ENCODE measurements around the gene NOTO.

NOTO gene

DNA sequence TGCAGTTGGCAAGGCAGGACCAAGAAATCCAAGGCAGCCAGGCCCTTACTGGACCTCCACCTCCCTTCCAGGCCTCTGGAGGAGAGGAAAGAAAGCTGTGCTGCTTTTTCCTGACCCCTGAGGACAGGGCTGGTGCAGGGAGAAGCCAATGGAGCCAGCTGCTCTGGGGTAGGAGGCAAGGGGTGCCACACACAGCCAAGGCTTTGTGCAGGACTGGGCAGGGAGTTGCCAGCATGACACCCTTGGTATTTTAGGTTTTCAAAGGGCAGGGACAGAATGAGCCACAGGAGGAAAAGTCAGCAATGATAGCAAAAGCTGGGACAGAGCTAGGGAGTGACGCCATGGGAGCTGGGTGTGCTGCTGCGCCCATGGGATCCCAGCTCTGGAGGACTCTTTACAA is 54.6 kb downstream of the NOTO start:
- in situ Hi-C loops (cut with MboI; ENCODE audit: low pct_unique_long_range_greater_than_20kb, low sequenced_read_pairs, unreplicated experiment), result no loop called here
- DNase-seq (ENCODE audit: low spot score), result no peak
- TF ChIP-seq, protein P1, sequence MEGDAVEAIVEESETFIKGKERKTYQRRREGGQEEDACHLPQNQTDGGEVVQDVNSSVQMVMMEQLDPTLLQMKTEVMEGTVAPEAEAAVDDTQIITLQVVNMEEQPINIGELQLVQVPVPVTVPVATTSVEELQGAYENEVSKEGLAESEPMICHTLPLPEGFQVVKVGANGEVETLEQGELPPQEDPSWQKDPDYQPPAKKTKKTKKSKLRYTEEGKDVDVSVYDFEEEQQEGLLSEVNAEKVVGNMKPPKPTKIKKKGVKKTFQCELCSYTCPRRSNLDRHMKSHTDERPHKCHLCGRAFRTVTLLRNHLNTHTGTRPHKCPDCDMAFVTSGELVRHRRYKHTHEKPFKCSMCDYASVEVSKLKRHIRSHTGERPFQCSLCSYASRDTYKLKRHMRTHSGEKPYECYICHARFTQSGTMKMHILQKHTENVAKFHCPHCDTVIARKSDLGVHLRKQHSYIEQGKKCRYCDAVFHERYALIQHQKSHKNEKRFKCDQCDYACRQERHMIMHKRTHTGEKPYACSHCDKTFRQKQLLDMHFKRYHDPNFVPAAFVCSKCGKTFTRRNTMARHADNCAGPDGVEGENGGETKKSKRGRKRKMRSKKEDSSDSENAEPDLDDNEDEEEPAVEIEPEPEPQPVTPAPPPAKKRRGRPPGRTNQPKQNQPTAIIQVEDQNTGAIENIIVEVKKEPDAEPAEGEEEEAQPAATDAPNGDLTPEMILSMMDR (IDR thresholded peaks at IDR 0.05; ENCODE audit: extremely low read depth, insufficient read depth, missing control alignments), result no peak

DNA sequence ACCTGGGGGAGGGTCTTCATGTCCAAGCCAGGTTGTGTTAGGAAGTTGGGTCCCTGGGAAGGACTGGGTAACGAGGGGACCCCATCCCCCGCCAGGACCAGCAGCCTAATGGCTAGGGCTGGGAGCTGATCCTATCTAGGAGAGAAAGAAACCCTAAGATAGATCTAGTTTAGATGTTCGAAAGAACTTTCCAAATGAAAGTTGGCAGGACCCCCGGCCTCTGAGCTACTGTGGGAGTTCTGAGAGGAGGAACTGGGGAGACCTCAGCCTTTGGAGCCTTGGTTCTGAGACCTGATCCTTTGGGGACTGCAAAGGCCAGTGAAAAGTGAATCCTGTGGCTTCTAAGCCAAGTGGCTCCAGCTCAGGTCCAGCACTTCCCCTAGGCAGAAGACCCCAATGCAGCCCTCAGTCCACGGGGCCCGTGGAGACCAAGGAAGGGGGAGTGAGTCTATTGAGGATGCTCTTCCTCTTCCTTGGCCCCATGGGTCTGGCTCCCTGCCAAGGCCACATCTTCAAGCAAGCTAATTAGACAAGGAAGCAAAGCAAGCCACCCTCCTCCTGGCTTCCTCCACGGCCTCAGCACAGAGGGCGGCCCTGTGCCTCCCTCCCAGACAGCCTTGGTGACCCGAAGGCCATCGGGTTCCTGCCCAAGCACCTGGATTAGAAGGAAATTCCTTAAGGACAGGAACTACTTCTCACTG is 55.2 kb downstream of the NOTO start:
- DNase-seq (ENCODE audit: low spot score), result no peak
- in situ Hi-C loops (cut with MboI; ENCODE audit: low pct_unique_long_range_greater_than_20kb, low sequenced_read_pairs, unreplicated experiment), result no loop called here
- TF ChIP-seq, protein P1 (IDR thresholded peaks at IDR 0.05; ENCODE audit: extremely low read depth, insufficient read depth, missing control alignments), result no peak

DNA sequence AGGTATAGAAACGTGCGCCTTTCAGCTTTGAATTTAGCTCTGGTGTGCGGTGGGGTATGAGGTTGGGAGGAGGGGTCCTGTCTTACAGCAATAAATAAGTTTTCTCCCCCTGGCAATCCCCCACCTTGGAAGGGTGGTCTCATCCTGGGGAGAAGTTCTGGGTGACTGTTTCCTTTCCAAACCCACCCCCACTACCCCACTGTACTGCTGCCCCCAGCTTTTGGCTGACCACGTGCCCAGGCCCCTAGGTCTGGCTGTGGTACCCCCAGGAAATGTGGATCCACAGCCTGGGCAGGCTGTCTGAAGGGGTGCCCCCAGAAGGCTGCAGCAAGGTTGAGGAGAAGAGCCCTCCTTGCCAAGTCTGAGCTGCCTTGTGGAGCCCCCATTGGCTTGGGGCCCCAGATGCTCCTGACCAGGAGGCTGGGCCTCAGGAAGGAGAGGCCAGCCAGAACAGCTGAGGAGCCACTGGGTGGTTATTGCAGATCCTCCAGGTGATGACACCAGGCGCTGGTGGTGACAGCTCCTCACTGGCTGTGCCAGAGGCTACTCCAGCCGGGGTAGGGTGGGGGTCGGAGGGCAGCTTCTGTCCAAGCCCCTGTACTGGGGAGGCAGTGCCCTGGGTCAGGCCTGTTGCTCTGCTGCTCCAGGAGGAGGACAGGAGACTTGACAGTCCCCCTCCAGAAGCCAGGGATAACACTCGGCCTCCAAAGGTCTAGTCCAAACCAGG is 56.0 kb downstream of the NOTO start:
- in situ Hi-C loops (cut with MboI; ENCODE audit: low pct_unique_long_range_greater_than_20kb, low sequenced_read_pairs, unreplicated experiment), result no loop called here
- TF ChIP-seq, protein P1 (IDR thresholded peaks at IDR 0.05; ENCODE audit: extremely low read depth, insufficient read depth, missing control alignments), result no peak
- DNase-seq (ENCODE audit: low spot score), result no peak

DNA sequence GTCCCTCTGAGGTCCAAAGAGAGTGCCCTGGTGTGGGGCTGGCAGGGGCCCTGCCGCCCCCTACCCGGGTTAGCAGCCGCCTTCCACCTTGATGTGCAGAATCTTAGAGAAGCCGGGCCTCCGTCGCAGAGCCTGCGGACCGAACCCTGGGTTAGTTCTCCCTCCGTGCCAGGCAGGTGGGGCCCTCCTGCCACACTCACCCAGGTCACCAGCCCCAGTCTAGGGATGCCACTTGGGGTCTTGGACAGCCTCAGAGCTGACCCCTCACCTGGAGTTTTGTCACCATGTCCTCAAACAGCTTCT is 56.5 kb downstream of the NOTO start:
- TF ChIP-seq, protein P1 (IDR thresholded peaks at IDR 0.05; ENCODE audit: extremely low read depth, insufficient read depth, missing control alignments), result no peak
- no peak for DNase-seq (ENCODE audit: low spot score)
- in situ Hi-C loops (cut with MboI; ENCODE audit: low pct_unique_long_range_greater_than_20kb, low sequenced_read_pairs, unreplicated experiment), result no loop called here

DNA sequence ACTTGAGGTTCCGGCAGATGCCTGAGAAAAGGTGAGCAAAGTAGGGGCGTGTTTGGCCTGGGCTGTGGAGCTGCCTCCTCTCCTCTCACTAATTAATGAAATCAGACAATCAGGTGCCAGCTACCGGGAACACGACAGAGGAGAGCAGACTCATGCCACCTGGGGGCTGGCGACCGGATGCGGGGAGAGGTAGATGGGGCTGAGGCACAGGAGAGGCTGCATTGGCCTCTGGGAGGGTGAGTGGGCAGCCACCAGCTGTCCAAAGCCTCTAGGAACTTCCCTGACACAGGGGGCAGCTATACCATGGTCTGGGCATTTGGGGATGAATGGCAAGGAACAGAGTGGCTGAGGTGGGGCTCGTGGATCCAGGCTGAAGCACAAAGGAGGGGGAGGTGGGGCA is 56.9 kb downstream of the NOTO start:
- TF ChIP-seq, protein P1 (IDR thresholded peaks at IDR 0.05; ENCODE audit: extremely low read depth, insufficient read depth, missing control alignments), result no peak
- no peak for DNase-seq (ENCODE audit: low spot score)
- in situ Hi-C loops (cut with MboI; ENCODE audit: low pct_unique_long_range_greater_than_20kb, low sequenced_read_pairs, unreplicated experiment), result no loop called here

DNA sequence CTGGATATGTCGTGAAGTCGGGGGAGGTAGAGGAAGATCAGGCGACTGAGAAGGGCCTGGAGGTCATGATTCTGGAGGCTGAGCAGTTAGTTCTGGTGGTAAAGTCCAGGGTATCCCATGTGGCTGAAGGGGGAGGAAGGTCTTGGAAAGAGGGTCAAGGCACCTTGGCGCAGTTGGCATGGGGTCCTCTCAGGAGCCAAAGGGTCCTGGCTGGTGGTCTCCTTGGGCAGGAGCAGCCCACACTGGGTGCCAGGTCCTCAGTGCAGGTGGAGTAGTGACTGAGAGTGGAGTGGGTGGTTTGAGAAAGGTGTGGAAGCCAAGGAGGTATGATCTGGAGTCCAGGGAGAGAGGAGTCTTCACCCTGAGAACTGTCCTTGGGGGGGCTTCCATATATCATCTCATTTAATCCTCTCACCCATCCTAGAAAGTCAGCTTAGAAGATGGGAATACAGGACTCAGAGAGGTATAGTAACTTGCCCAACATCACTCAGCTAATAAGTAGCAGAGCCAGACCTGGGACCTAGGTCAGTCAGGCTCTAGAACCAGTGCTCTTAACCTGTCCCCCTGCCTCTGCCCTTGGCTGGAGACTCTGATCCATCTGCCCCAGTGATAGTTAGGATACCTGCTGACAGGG is 57.4 kb downstream of the NOTO start:
- DNase-seq (ENCODE audit: low spot score), result no peak
- TF ChIP-seq, protein P1 (IDR thresholded peaks at IDR 0.05; ENCODE audit: extremely low read depth, insufficient read depth, missing control alignments), result no peak
- in situ Hi-C loops (cut with MboI; ENCODE audit: low pct_unique_long_range_greater_than_20kb, low sequenced_read_pairs, unreplicated experiment), result no loop called here

All from GM13977 (cell line).